OCI-LY1 (cell line): Measurements from ENCODE around the gene JMJD1C.

Source experiments
- H2AFZ ChIP-seq: fragments of 200-600 bp; sonication (generic), shearing (Covaris generic); 2 replicates; pipeline ENCODE4 v1.6.0; 2014; ENCODE audit warnings: antibody characterized with exemption, mild to moderate bottlenecking, low read length
- H3F3A ChIP-seq: fragments of 200-600 bp; sonication (generic), shearing (Covaris generic); 2 replicates; pipeline ENCODE4 v1.6.0; 2014; ENCODE audit warnings: mild to moderate bottlenecking, antibody characterized with exemption, low read length, moderate library complexity; ENCODE audit not compliant: insufficient read depth
- H3K27ac ChIP-seq: fragments of 200-600 bp; sonication (generic); 2 replicates; pipeline ENCODE4 v1.5.1; 2014; ENCODE audit warnings: low read length, mixed run types, mild to moderate bottlenecking, low read depth; ENCODE audit not compliant: poor library complexity, severe bottlenecking
- H3K27me3 ChIP-seq: fragments of 200-600 bp; sonication (generic); 2 replicates; pipeline ENCODE4 v1.6.0; 2014; ENCODE audit warnings: antibody characterized with exemption, mild to moderate bottlenecking, low read length, moderate library complexity; ENCODE audit not compliant: insufficient read depth
- H3K36me3 ChIP-seq: fragments of 200-600 bp; sonication (generic); 2 replicates; pipeline ENCODE4 v1.6.1; 2014; ENCODE audit warnings: mild to moderate bottlenecking, antibody characterized with exemption, low read length, moderate library complexity, mixed read lengths; ENCODE audit not compliant: insufficient read depth
- H3K4me1 ChIP-seq: fragments of 200-600 bp; sonication (generic); 2 replicates; pipeline ENCODE4 v1.5.1; 2014; ENCODE audit warnings: mild to moderate bottlenecking, low read length, moderate library complexity; ENCODE audit not compliant: insufficient read depth, severe bottlenecking
- H3K4me2 ChIP-seq: fragments of 200-600 bp; sonication (generic), shearing (Covaris generic); 2 replicates; pipeline ENCODE4 v1.6.1; 2014; ENCODE audit warnings: low read length
- H3K4me3 ChIP-seq: fragments of 200-600 bp; sonication (generic); 2 replicates; pipeline ENCODE4 v1.5.1; 2014; ENCODE audit warnings: low read length, low read depth, mild to moderate bottlenecking, mixed read lengths; ENCODE audit not compliant: poor library complexity, severe bottlenecking
- H3K79me2 ChIP-seq: fragments of 200-600 bp; shearing (Covaris generic); 2 replicates; pipeline ENCODE4 v1.6.1; 2016; ENCODE audit warnings: mixed run types, low read length, mixed read lengths; ENCODE audit not compliant: insufficient read depth
- H3K9ac ChIP-seq: fragments of 200-600 bp; sonication (generic), shearing (Covaris generic); 2 replicates; pipeline ENCODE4 v1.6.1; 2014; ENCODE audit warnings: mild to moderate bottlenecking, low read length, mixed read lengths
- H3K9me2 ChIP-seq: fragments of 200-600 bp; sonication (generic), shearing (Covaris generic); 2 replicates; pipeline ENCODE4 v1.6.1; 2014; ENCODE audit warnings: low read depth, mild to moderate bottlenecking, low read length, mixed read lengths
- H3K9me3 ChIP-seq: fragments of 200-600 bp; shearing (Covaris generic); 2 replicates; pipeline ENCODE4 v1.6.1; 2014; ENCODE audit warnings: low read length, mixed read lengths
- H4K20me1 ChIP-seq: fragments of 200-600 bp; sonication (generic), shearing (Covaris generic); 2 replicates; pipeline ENCODE4 v1.6.0; 2016; ENCODE audit warnings: mild to moderate bottlenecking, low read length; ENCODE audit not compliant: insufficient read depth
- EZH2 ChIP-seq: fragments of 200-600 bp; sonication (generic), shearing (Covaris generic); IDR thresholded peaks from 2 replicates; pipeline ENCODE4 v1.8.0; 2017; ENCODE audit warnings: borderline replicate concordance, mixed run types, mild to moderate bottlenecking, antibody characterized with exemption, low read length, moderate library complexity, mixed read lengths
- TF ChIP-seq, protein P1 (sequence below): fragments of 200-600 bp; sonication (generic), shearing (Covaris generic); IDR thresholded peaks from 2 replicates; pipeline ENCODE4 v1.5.1; 2017; ENCODE audit warnings: mild to moderate bottlenecking, antibody characterized with exemption, low read length, moderate library complexity, mixed read lengths

Gene JMJD1C

DNA sequence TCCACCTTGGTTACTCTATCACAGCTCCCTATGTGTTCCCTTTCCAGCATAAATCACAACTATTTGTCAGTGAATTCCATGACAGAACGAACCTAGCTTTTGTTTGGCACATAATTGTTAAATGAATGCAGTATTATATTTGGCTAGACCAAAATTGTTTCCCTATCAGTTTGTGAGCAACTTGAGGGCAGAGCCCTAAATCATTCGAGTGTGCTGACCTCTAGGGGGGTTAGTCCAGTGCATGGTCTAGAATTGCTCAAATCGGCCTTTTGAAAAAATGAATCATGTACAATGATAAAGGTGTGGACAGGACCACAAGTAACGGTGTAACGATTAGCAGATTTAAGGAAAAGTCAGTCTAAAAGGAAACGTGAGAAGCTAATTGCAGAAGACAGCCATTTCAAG lies 333.1 kb downstream of the JMJD1C start:
- peaks cover 40% of the 10 kb centered on the region for H3K79me2 ChIP-seq
- H2AFZ ChIP-seq, result peak overlapping the region; percentile 85; the same call in 1 of the 2 replicates
- H3K9me3 ChIP-seq, result no peaks in the 10 kb centered on the region
- TF ChIP-seq, protein P1, sequence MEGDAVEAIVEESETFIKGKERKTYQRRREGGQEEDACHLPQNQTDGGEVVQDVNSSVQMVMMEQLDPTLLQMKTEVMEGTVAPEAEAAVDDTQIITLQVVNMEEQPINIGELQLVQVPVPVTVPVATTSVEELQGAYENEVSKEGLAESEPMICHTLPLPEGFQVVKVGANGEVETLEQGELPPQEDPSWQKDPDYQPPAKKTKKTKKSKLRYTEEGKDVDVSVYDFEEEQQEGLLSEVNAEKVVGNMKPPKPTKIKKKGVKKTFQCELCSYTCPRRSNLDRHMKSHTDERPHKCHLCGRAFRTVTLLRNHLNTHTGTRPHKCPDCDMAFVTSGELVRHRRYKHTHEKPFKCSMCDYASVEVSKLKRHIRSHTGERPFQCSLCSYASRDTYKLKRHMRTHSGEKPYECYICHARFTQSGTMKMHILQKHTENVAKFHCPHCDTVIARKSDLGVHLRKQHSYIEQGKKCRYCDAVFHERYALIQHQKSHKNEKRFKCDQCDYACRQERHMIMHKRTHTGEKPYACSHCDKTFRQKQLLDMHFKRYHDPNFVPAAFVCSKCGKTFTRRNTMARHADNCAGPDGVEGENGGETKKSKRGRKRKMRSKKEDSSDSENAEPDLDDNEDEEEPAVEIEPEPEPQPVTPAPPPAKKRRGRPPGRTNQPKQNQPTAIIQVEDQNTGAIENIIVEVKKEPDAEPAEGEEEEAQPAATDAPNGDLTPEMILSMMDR, result peak; percentile 29; the same call in 1 of the 2 replicates
- no peak for TF ChIP-seq EZH2
- H3K4me2 ChIP-seq, result peak overlapping the region; percentile 59
- H3K4me3 ChIP-seq, result peak overlapping the region; percentile 91
- H3K36me3 ChIP-seq, result peaks cover 23% of the 10 kb centered on the region
- H3K9me2 ChIP-seq, result no peaks in the 10 kb centered on the region
- H4K20me1 ChIP-seq, result no peaks in the 10 kb centered on the region
- peaks cover 27% of the 10 kb centered on the region for H3K4me1 ChIP-seq
- H3K27ac ChIP-seq, result peak overlapping the region; percentile 16
- no peaks in the 10 kb centered on the region for H3F3A ChIP-seq
- no peaks in the 10 kb centered on the region for H3K27me3 ChIP-seq
- H3K9ac ChIP-seq, result no peak overlapping the region; the same call in 1 of the 2 replicates

DNA sequence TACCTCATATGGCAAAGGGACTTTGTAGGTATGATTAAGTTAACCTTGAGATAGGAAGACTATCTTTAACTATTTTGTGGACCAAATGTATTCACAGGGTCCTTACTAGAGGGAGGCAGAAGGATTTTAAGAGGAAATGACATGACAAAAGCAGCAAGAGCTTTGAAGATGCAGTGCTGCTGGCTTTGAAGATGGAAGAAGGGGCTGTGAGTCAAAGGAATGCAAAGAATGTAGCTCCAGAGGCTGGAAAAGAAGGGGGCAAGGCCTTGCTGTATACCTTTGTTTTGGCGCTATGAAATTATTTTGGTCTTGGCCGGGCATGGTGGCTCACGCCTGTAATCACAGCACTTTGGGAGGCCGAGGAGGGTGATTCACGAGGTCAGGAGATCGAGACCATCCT lies 335.9 kb downstream of the JMJD1C start:
- H3K27ac ChIP-seq, result no peak overlapping the region

DNA sequence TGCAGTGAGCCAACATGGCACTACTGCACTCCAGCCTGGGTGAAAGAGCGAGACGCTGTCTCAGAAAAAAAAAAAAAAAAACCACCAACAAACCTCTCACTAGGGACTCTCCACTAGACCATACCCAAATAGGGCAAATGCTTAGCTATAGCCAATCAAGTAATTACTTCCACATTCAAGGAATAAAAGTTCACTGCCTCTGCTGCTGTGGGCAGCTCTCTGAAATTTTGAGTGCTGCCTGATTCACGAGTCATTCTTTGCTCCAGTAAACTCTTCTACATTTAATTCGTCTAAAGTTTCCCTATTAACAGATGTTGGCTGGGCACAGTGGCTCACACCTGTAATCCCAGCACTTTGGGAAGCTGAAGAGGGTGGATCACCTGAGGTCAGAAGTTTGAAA lies 337.3 kb downstream of the JMJD1C start:
- no peaks in the 10 kb centered on the region for H4K20me1 ChIP-seq
- peaks cover 9% of the 10 kb centered on the region for H3K4me1 ChIP-seq
- TF ChIP-seq, protein P1, result no peak
- TF ChIP-seq EZH2, result no peak
- H3K9me3 ChIP-seq, result no peaks in the 10 kb centered on the region
- no peak overlapping the region for H3K27ac ChIP-seq
- H3K4me3 ChIP-seq, result no peak overlapping the region
- no peaks in the 10 kb centered on the region for H3F3A ChIP-seq
- H3K27me3 ChIP-seq, result no peaks in the 10 kb centered on the region
- H3K79me2 ChIP-seq, result no peaks in the 10 kb centered on the region
- no peak overlapping the region for H3K4me2 ChIP-seq
- no peak overlapping the region for H3K9ac ChIP-seq
- no peak overlapping the region for H2AFZ ChIP-seq
- H3K36me3 ChIP-seq, result no peaks in the 10 kb centered on the region
- no peaks in the 10 kb centered on the region for H3K9me2 ChIP-seq

More for the DNA sequence above, 335.9 kb downstream of the JMJD1C start:
- Histone ChIP-seq H2AFZ (no peak overlapping the region), H3K36me3 (peaks cover 5% of the 10 kb centered on the region; the same call in 1 of the 2 replicates), H3K79me2 (peaks cover 12% of the 10 kb centered on the region), H3K9me3 (no peaks in the 10 kb centered on the region), H3K4me2 (no peak overlapping the region), H3K27me3 (no peaks in the 10 kb centered on the region), H3K9ac (no peak overlapping the region), H3K9me2 (no peaks in the 10 kb centered on the region), H3F3A (no peaks in the 10 kb centered on the region), H4K20me1 (no peaks in the 10 kb centered on the region), H3K4me1 (peaks cover 19% of the 10 kb centered on the region), H3K4me3 (no peak overlapping the region)
- TF ChIP-seq, protein P1, result no peak
- no peak for TF ChIP-seq EZH2
